Measurements from ENCODE around the gene LAMA5. TPM values are rescaled to one million over a fixed set of nuclear protein-coding genes. Genes with fewer than 3 reads are reported as not detected.

The LAMA5 gene
- total RNA-seq, 1 donor from 2014 or later: 34.5 TPM

- TF ChIP-seq CTCF (IDR thresholded peaks at IDR 0.05; ENCODE audit: unreplicated experiment): no peak
- no peak for DNase-seq (ENCODE audit: low spot score)
- Mint-ChIP-seq H3K9me3 (ENCODE audit: unreplicated experiment) (peaks cover 4% of the 10 kb centered on the region), H3K27ac (ENCODE audit: unreplicated experiment) (no peak overlapping the region), H3K4me3 (ENCODE audit: unreplicated experiment) (no peak overlapping the region), H3K27me3 (ENCODE audit: unreplicated experiment) (peaks cover 7% of the 10 kb centered on the region), H3K36me3 (ENCODE audit: low read depth, unreplicated experiment) (peaks cover 7% of the 10 kb centered on the region), H3K4me1 (ENCODE audit: unreplicated experiment) (no peaks in the 10 kb centered on the region)
These were observed 13.7 kb downstream of the LAMA5 start for GRCh38 chr20:62353289-62354030.

GRCh38 chr20:62352402-62353288 lies 14.5 kb downstream of the LAMA5 start:
- H3K4me3 Mint-ChIP-seq (ENCODE audit: unreplicated experiment): no peak overlapping the region
- no peak for DNase-seq (ENCODE audit: low spot score)
- peaks cover 11% of the 10 kb centered on the region for H3K36me3 Mint-ChIP-seq (ENCODE audit: low read depth, unreplicated experiment)
- H3K4me1 Mint-ChIP-seq (ENCODE audit: unreplicated experiment): no peaks in the 10 kb centered on the region
- TF ChIP-seq CTCF (IDR thresholded peaks at IDR 0.05; ENCODE audit: unreplicated experiment): no peak
- no peak overlapping the region for H3K27ac Mint-ChIP-seq (ENCODE audit: unreplicated experiment)
- peaks cover 7% of the 10 kb centered on the region for H3K9me3 Mint-ChIP-seq (ENCODE audit: unreplicated experiment)
- H3K27me3 Mint-ChIP-seq (ENCODE audit: unreplicated experiment): peaks cover 7% of the 10 kb centered on the region

GRCh38 chr20:62351469-62352401 lies 15.4 kb downstream of the LAMA5 start:
- TF ChIP-seq CTCF (IDR thresholded peaks at IDR 0.05; ENCODE audit: unreplicated experiment): no peak
- no peak for DNase-seq (ENCODE audit: low spot score)
- no peak overlapping the region for H3K27ac Mint-ChIP-seq (ENCODE audit: unreplicated experiment)
- peaks cover 11% of the 10 kb centered on the region for H3K36me3 Mint-ChIP-seq (ENCODE audit: low read depth, unreplicated experiment)
- H3K27me3 Mint-ChIP-seq (ENCODE audit: unreplicated experiment): peaks cover 7% of the 10 kb centered on the region
- H3K4me3 Mint-ChIP-seq (ENCODE audit: unreplicated experiment): no peak overlapping the region
- H3K9me3 Mint-ChIP-seq (ENCODE audit: unreplicated experiment): peaks cover 7% of the 10 kb centered on the region
- H3K4me1 Mint-ChIP-seq (ENCODE audit: unreplicated experiment): no peaks in the 10 kb centered on the region

GRCh38 chr20:62350629-62351422 lies 16.3 kb downstream of the LAMA5 start:
- Mint-ChIP-seq H3K27me3 (ENCODE audit: unreplicated experiment) (peaks cover 7% of the 10 kb centered on the region), H3K9me3 (ENCODE audit: unreplicated experiment) (peaks cover 7% of the 10 kb centered on the region), H3K27ac (ENCODE audit: unreplicated experiment) (no peak overlapping the region), H3K4me1 (ENCODE audit: unreplicated experiment) (no peaks in the 10 kb centered on the region), H3K4me3 (ENCODE audit: unreplicated experiment) (no peak overlapping the region), H3K36me3 (ENCODE audit: low read depth, unreplicated experiment) (peaks cover 11% of the 10 kb centered on the region)
- no peak for TF ChIP-seq CTCF (IDR thresholded peaks at IDR 0.05; ENCODE audit: unreplicated experiment)
- no peak for DNase-seq (ENCODE audit: low spot score)
